HG02852 (cell line): Measurements from ENCODE around the gene RAI2.
"Not testable (repeated sequence)": the region's sequence is repeated elsewhere in the genome, so short reads cannot be mapped to it uniquely, and the experiment has no call there.

Experiments used
- ATAC-seq: cut with Tn5 transposase; IDR thresholded peaks from one replicate; pipeline ENCODE4 v1.9.1; 2021; ENCODE audit warnings: mild to moderate bottlenecking, moderate library complexity; ENCODE audit not compliant: unreplicated experiment

The RAI2 gene

GRCh38 chrX:17788439-17788838 is 72.7 kb downstream of the RAI2 start:
- ATAC-seq, result no peak

- ATAC-seq, result no peak
Observed at GRCh38 chrX:17787557-17787956, 73.5 kb downstream of the RAI2 start.

GRCh38 chrX:17786554-17787347 is 74.3 kb downstream of the RAI2 start:
- not testable (repeated sequence) for ATAC-seq

- ATAC-seq, result no peak
Observed at GRCh38 chrX:17779434-17779833, 81.7 kb downstream of the RAI2 start.

GRCh38 chrX:17778997-17779396 is 82.1 kb downstream of the RAI2 start:
- no peak for ATAC-seq

GRCh38 chrX:17774053-17774452 is 87.0 kb downstream of the RAI2 start:
- ATAC-seq, result no peak

GRCh38 chrX:17773221-17773876 is 87.7 kb downstream of the RAI2 start:
- no peak for ATAC-seq

GRCh38 chrX:17769701-17770269 is 91.3 kb downstream of the RAI2 start:
- no peak for ATAC-seq

GRCh38 chrX:17768997-17769396 is 92.1 kb downstream of the RAI2 start:
- no peak for ATAC-seq

GRCh38 chrX:17767734-17768133 is 93.4 kb downstream of the RAI2 start:
- ATAC-seq, result no peak

GRCh38 chrX:17759990-17760389 is 101.1 kb downstream of the RAI2 start:
- ATAC-seq, result no peak

- no peak for ATAC-seq
Observed at GRCh38 chrX:17758382-17758781, 102.7 kb downstream of the RAI2 start.

- no peak for ATAC-seq
Observed at GRCh38 chrX:17750436-17750835, 110.7 kb downstream of the RAI2 start.
